Myocyte (in vitro differentiated cells): ENCODE data around the gene ST6GAL2. TPM values are rescaled to one million over a fixed set of nuclear protein-coding genes. Genes with fewer than 3 reads are reported as not detected.

Source experiments
- DNase-seq: peaks from one replicate; pipeline ENCODE4 v3.0.0-alpha.2; 2012; ENCODE audit warnings: low read depth
- polyA plus RNA-seq: library from polyadenylated mRNA; unstranded; fragments of >200 nt; gene quantifications from one replicate; pipeline ENCODE4 v1.2.1, GENCODE V29; 2012; ENCODE audit warnings: missing spikeins
- total RNA-seq: library from RNA; depleted of rRNA; stranded (reverse); fragments of >200 nt; gene quantifications from 2 replicates; pipeline ENCODE4 v1.2.3, GENCODE V29; 2014

ST6GAL2 gene, protein sequence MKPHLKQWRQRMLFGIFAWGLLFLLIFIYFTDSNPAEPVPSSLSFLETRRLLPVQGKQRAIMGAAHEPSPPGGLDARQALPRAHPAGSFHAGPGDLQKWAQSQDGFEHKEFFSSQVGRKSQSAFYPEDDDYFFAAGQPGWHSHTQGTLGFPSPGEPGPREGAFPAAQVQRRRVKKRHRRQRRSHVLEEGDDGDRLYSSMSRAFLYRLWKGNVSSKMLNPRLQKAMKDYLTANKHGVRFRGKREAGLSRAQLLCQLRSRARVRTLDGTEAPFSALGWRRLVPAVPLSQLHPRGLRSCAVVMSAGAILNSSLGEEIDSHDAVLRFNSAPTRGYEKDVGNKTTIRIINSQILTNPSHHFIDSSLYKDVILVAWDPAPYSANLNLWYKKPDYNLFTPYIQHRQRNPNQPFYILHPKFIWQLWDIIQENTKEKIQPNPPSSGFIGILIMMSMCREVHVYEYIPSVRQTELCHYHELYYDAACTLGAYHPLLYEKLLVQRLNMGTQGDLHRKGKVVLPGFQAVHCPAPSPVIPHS
- total RNA-seq, result not detected in 2 replicates
- polyA plus RNA-seq, result not detected

- no peak for DNase-seq
These were observed at the start of gene ST6GAL2 for GRCh38 chr2:106885971-106886915. TSS of gene ST6GAL2 (minus strand) at chr2:106886167. CDS start at chr2:106843977, 42,190 bp downstream.

DNA sequence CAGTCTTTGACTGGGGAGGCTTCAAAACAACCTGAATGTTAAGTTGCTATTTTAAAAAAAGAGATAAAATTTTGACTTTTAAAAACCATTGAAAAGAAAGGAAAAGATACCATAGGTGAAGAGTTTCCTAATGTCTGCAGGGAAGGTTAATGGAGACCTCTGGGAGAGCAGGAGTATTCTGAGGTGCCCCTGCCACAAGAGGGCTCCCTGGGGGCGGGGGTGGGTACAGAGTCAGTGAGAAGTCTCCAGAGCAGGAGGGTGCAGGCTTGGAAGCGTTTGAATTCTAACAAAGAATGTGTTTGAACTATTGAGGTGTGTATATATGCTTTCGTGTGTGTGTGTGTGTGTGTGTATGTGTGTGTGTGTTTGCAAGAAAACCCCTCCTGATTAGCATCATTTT, 46.7 kb upstream of the ST6GAL2 start:
- no peak for DNase-seq

DNA sequence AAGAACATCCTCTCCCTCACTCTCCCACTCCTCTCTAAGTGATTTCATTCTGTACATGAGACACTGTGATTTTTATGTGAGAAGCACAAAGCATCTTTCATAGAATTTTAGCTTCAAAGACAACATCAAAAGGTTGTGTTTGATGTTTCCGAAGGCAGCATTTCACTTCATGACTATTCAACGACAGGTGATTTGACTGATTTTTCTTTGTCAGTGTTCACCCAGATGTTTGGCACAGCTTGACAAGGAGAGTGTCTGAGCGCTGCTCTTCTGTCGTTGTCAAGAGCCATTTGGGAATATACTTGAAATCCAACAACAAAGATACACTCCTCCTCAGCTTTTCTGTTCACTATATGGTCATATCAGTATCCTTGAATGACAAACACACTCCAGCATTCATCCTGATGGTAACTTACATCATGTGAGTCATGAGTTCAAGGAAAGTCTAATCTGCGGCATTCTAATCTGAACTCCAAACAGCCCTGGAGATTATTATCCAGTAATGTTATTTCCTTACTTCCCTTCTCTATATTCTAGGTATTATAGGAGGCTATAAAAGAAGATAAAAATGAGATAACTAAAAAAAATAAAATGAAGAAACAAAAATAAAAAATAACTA, 45.9 kb upstream of the ST6GAL2 start:
- no peak for DNase-seq

- no peak for DNase-seq
These were observed 35.5 kb upstream of the ST6GAL2 start for GRCh38 chr2:106921451-106921850.

GRCh38 chr2:106919012-106919411, 33.0 kb upstream of the ST6GAL2 start:
- DNase-seq, result no peak

DNA sequence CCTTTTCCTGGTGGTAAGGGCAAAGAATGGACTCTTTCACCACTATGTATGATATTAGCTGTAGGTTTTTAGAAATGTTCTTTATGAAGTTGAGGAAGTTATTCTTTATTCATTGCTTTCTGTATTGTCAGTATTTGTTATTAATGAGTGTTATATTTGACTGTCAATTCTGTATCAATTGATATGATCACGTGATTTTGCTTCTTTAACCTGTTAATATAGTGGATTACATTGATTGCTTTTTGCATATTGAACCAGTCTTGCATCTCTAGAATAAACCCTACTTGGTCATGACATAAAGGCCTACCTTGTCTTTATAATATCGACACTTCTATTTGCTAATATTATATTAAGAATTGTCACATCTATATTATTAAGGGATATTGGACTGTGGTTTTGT, 18.3 kb upstream of the ST6GAL2 start:
- no peak for DNase-seq

- DNase-seq, result no peak
These were observed 14.0 kb upstream of the ST6GAL2 start for GRCh38 chr2:106899786-106900530.

- DNase-seq, result no peak
These were observed 8.6 kb upstream of the ST6GAL2 start for GRCh38 chr2:106894545-106894944.

GRCh38 chr2:106892048-106892447, 6.1 kb upstream of the ST6GAL2 start:
- DNase-seq, result no peak

DNA sequence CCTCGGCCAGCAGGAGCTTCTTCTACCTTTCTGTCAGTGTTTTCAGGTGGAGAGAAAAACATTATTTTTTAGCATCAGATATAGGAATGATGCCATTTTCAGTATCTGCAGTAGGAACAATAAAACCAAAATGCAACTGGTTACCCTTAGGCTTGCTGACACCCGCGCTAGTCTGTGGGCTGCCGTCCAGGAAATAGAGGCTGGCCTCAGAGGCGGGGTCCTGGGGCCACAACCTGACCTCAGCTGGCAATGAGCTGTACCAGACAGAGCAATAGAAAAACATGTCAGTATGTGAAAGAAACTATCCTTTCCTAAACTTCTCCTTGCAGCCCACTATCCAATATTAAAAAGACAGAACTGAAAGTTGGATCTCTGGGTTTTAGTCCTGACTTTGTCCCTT, 4.6 kb upstream of the ST6GAL2 start:
- no peak for DNase-seq

DNA sequence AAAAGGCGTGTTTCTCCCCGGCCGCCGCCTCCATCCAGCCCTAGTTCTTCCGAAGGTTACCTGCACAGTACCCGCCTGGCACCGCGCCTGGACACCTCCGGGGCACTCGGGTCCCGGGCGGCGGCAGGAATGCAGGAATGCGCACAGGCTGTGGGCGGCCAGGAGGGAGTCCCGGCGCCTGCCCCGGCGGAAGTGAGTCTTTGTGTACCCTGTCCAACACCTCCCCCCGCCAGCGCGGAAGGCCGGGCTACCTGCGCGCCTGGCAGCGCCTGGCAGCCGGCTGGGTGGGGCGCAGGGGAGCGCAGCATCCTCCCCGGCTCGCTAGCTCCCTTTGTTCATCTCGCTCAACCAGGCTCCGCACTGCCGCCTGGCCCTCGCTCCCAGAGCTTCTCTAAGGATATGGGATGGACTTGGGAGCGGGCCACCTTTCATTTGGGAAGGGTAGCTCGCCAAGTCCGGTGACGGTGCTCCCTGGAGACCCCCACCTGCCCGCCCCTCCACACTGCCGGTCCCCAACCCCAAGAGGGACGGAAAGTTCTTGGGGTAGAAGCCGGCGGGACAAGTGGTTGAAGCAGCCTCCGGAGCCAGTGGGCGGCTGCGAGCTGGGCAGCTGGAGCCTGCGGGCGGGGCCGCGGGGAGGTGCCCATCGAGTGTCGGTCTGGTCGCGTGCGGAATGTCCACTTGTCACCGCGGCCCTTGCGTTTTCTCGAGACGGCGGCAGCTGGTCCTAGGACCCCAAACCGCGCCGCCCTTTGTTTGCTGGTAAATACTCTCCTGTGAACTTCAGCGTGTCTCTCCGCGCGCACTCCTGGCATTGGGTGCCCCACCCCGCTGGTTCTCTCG, 1.2 kb upstream of the ST6GAL2 start:
- DNase-seq, result no peak

DNA sequence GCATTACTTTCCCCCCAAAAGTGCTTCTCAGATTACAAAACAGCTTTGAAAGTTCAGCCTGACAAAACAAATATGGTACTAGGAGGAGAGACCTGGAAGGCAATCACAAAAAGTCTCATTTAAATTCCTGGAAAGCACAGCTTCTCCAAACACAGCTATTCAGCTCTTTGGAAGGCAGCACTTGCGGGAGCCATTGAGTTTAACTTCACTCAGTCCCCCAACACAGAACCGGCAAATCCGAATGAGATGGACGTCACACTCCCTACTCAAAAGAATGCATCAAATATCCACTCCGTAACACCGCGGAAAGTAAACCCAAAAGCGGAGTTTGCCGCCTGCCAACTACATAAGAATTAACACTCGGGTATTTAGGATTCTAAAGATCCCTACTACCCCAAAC, 638 bp downstream of the ST6GAL2 start:
- no peak for DNase-seq

- DNase-seq, result no peak
These were observed 3.3 kb downstream of the ST6GAL2 start for GRCh38 chr2:106882673-106883072.

DNA sequence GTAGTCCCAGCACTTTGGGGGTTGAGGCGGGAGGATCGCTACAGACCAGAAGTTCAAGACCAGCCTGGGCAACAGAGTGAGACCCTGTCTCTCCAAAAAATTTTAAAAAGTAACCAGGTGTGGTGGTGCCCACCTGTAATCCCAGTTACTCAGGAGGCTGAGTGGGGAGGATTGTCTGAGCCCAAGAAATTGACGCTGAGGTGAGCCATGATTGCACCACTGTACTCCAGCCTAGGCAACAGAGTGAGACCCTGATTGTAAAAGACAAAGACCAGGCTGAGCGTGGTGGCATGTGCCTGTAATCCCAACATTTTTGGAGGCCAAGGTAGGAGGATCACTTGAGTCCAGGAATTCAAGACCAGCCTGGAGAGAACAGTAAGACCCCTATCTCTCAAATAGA, 7.8 kb downstream of the ST6GAL2 start:
- DNase-seq, result no peak

DNA sequence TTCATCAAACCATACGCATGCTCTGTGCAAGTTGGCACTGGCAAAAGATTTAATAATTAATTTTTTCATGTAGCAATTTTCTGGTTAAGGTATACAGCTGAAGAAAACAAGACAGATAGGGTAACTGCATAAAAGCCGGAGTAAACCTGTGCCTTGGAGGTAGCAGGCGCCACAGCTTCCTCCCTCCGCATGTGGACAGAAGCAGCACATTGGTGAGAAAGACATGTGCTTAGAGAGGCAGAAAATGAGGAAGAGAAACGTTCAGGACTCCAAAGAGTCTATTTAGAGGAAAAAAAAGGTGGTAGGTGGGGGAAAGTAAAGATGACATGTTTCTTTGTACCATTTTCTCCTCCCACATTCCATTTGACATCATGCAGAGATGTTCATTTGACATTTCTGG, 9.3 kb downstream of the ST6GAL2 start:
- no peak for DNase-seq

GRCh38 chr2:106869512-106870275, 16.3 kb downstream of the ST6GAL2 start:
- DNase-seq, result no peak

- DNase-seq, result no peak
These were observed 17.7 kb downstream of the ST6GAL2 start for GRCh38 chr2:106868275-106868674.

GRCh38 chr2:106867196-106867953, 18.6 kb downstream of the ST6GAL2 start:
- DNase-seq, result no peak
